Neural cell (in vitro differentiated cells): Measurements from ENCODE around the gene NBPF11.
"Not testable (repeated sequence)": the region's sequence is repeated elsewhere in the genome, so short reads cannot be mapped to it uniquely, and the experiment has no call there.

Experiments
- EP300 ChIP-seq: fragments of 450-650 bp; conservative IDR thresholded peaks from 2 replicates; pipeline ENCODE4 v1.6.1; 2014; ENCODE audit warnings: antibody characterized with exemption, mild to moderate bottlenecking, moderate library complexity; ENCODE audit not compliant: poor library complexity, severe bottlenecking
- EZH2 ChIP-seq: fragments of 200-600, 300-800 bp; shearing (Covaris generic), sonication (generic); IDR thresholded peaks from 2 replicates; pipeline ENCODE4 v1.6.1; 2014; ENCODE audit warnings: antibody characterized with exemption, low read length, borderline replicate concordance, mild to moderate bottlenecking; ENCODE audit not compliant: insufficient read depth, poor library complexity, severe bottlenecking
- MXI1 ChIP-seq: fragments of 450-650 bp; conservative IDR thresholded peaks from 2 replicates; pipeline ENCODE4 v1.6.1; 2014; ENCODE audit warnings: antibody characterized with exemption, mild to moderate bottlenecking; ENCODE audit not compliant: poor library complexity, severe bottlenecking
- POLR2AphosphoS5 ChIP-seq: IDR thresholded peaks from 2 replicates; pipeline ENCODE4 v1.6.1; 2012
- RAD21 ChIP-seq: fragments of 450-650 bp; conservative IDR thresholded peaks from 2 replicates; pipeline ENCODE4 v1.6.1; 2014; ENCODE audit warnings: antibody characterized with exemption, mild to moderate bottlenecking, moderate library complexity
- TAF1 ChIP-seq: IDR thresholded peaks from 2 replicates; pipeline ENCODE4 v1.6.1; 2012; ENCODE audit warnings: low read depth
- TF ChIP-seq, protein P1 (sequence below): fragments of 450-650 bp; IDR thresholded peaks from 2 replicates; pipeline ENCODE4 v1.5.1; 2014; ENCODE audit warnings: antibody characterized with exemption, mild to moderate bottlenecking, moderate library complexity; ENCODE audit not compliant: poor library complexity, severe bottlenecking
- TF ChIP-seq, protein P2 (sequence below): IDR thresholded peaks from 2 replicates; pipeline ENCODE4 v1.6.1; 2012; ENCODE audit warnings: borderline replicate concordance

DNA sequence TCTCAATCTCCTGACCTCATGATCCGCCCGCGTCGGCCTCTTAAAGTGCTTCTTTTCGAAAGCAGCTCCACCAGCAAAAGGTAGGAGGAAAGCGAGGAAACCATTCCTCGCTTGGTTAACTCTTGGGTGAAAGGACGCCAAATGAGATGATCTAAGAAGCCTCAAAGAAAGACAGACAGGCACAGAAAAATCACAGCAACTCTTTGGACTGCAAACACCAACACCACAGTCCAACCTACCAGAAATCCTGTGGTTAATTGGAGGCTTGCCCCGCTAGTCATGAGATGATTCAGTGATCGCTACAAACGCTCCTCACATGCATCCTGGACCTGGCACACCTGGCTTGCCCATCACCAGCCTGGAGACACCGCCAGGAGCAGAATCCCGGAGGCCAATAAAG, 1.1 kb downstream of the NBPF11 start:
- TF ChIP-seq, protein P1, sequence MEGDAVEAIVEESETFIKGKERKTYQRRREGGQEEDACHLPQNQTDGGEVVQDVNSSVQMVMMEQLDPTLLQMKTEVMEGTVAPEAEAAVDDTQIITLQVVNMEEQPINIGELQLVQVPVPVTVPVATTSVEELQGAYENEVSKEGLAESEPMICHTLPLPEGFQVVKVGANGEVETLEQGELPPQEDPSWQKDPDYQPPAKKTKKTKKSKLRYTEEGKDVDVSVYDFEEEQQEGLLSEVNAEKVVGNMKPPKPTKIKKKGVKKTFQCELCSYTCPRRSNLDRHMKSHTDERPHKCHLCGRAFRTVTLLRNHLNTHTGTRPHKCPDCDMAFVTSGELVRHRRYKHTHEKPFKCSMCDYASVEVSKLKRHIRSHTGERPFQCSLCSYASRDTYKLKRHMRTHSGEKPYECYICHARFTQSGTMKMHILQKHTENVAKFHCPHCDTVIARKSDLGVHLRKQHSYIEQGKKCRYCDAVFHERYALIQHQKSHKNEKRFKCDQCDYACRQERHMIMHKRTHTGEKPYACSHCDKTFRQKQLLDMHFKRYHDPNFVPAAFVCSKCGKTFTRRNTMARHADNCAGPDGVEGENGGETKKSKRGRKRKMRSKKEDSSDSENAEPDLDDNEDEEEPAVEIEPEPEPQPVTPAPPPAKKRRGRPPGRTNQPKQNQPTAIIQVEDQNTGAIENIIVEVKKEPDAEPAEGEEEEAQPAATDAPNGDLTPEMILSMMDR: not testable (repeated sequence)
- TF ChIP-seq, protein P2, sequence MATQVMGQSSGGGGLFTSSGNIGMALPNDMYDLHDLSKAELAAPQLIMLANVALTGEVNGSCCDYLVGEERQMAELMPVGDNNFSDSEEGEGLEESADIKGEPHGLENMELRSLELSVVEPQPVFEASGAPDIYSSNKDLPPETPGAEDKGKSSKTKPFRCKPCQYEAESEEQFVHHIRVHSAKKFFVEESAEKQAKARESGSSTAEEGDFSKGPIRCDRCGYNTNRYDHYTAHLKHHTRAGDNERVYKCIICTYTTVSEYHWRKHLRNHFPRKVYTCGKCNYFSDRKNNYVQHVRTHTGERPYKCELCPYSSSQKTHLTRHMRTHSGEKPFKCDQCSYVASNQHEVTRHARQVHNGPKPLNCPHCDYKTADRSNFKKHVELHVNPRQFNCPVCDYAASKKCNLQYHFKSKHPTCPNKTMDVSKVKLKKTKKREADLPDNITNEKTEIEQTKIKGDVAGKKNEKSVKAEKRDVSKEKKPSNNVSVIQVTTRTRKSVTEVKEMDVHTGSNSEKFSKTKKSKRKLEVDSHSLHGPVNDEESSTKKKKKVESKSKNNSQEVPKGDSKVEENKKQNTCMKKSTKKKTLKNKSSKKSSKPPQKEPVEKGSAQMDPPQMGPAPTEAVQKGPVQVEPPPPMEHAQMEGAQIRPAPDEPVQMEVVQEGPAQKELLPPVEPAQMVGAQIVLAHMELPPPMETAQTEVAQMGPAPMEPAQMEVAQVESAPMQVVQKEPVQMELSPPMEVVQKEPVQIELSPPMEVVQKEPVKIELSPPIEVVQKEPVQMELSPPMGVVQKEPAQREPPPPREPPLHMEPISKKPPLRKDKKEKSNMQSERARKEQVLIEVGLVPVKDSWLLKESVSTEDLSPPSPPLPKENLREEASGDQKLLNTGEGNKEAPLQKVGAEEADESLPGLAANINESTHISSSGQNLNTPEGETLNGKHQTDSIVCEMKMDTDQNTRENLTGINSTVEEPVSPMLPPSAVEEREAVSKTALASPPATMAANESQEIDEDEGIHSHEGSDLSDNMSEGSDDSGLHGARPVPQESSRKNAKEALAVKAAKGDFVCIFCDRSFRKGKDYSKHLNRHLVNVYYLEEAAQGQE: not testable (repeated sequence)
- not testable (repeated sequence) for TF ChIP-seq EZH2, EP300, RAD21, TAF1, MXI1, POLR2AphosphoS5
